Liver (tissue), 3 donors: Measurements from ENCODE around the gene EVC2.

Experiments used
- ATF3 ChIP-seq: IDR thresholded peaks from 2 replicates; pipeline ENCODE4 v1.6.1; 2016; ENCODE audit warnings: antibody characterized with exemption
- CTCF ChIP-seq: fragments of 150-350 bp; IDR thresholded peaks from 2 replicates; pipeline ENCODE4 v1.5.1; 2017; ENCODE audit warnings: improper control_type of control experiment, low read depth, low read length; ENCODE audit not compliant: missing input control
- EGR1 ChIP-seq, 2 donors: IDR thresholded peaks; 2 replicates each; pipeline ENCODE4 v1.6.1; 2016 to 2018; ENCODE audit warnings: antibody characterized with exemption in 2 of 2, low read depth in 2 of 2
- GABPA ChIP-seq, 2 donors: IDR thresholded peaks in 1 of 2; conservative IDR thresholded peaks in 1 of 2; 2 replicates each; pipeline ENCODE4 v1.6.1; 2016; ENCODE audit warnings: antibody characterized with exemption in 2 of 2, mild to moderate bottlenecking in 1 of 2, moderate library complexity in 1 of 2
- HNF4A ChIP-seq, 2 donors: conservative IDR thresholded peaks; 2 replicates each; pipeline ENCODE4 v1.6.1; 2016; ENCODE audit warnings: antibody characterized with exemption in 2 of 2, mild to moderate bottlenecking in 2 of 2
- HNF4G ChIP-seq: IDR thresholded peaks from 2 replicates; pipeline ENCODE4 v1.6.1; 2016; ENCODE audit warnings: antibody characterized with exemption
- JUND ChIP-seq, 2 donors: IDR thresholded peaks; 2 replicates each; pipeline ENCODE4 v1.6.1; 2016; ENCODE audit warnings: antibody characterized with exemption in 2 of 2
- MAX ChIP-seq: IDR thresholded peaks from 2 replicates; pipeline ENCODE4 v1.6.1; 2016; ENCODE audit warnings: antibody characterized with exemption
- RAD21 ChIP-seq, 2 donors: IDR thresholded peaks; 2 replicates each; pipeline ENCODE4 v1.6.1; 2016; ENCODE audit warnings: antibody characterized with exemption in 2 of 2, mild to moderate bottlenecking in 2 of 2
- REST ChIP-seq: IDR thresholded peaks from 2 replicates; pipeline ENCODE4 v1.6.1; 2016; ENCODE audit warnings: antibody characterized with exemption, mild to moderate bottlenecking
- SP1 ChIP-seq: IDR thresholded peaks from 2 replicates; pipeline ENCODE4 v1.6.1; 2018; ENCODE audit warnings: antibody characterized with exemption, mild to moderate bottlenecking
- TAF1 ChIP-seq: conservative IDR thresholded peaks from 2 replicates; pipeline ENCODE4 v1.6.1; 2016; ENCODE audit warnings: antibody characterized with exemption, mild to moderate bottlenecking
- YY1 ChIP-seq: IDR thresholded peaks from 2 replicates; pipeline ENCODE4 v1.6.1; 2016; ENCODE audit warnings: antibody characterized with exemption, mild to moderate bottlenecking
- ZBTB33 ChIP-seq: IDR thresholded peaks from 2 replicates; pipeline ENCODE4 v1.6.1; 2016; ENCODE audit warnings: antibody characterized with exemption
- donor health status: healthy.
- donor health status: healthy.

GRCh38 chr4:5706486-5707290, 1.7 kb downstream of the EVC2 start:
- TF ChIP-seq CTCF (no peak), EGR1 (IDR thresholded peaks at IDR 0.05; ENCODE audit: low read depth in 2 of 2) (no peak), TAF1 (no peak), SP1 (no peak), HNF4A (conservative IDR thresholded peaks at IDR 0.05) (no peak), MAX (no peak), YY1 (no peak), REST (no peak), ATF3 (no peak), RAD21 (IDR thresholded peaks at IDR 0.05) (no peak), GABPA (IDR thresholded peaks at IDR 0.05 in 1 of 2, conservative IDR thresholded peaks at IDR 0.05 in 1 of 2) (no peak), JUND (IDR thresholded peaks at IDR 0.05) (no peak), HNF4G (no peak), ZBTB33 (no peak)
